Activated gamma-delta T cell treated with anti-CD3 and anti-CD28 coated beads, Interleukin-2, amount 50 U/mL, for 16 hours (primary cell): Measurements from ENCODE around the gene AFF3.

Source experiments
- DNase-seq: peaks from one replicate; pipeline ENCODE4 v3.0.0-alpha.2; 2020; ENCODE audit warnings: low read depth

Gene AFF3

GRCh38 chr2:100043081-100043890 is 99.1 kb downstream of the AFF3 start:
- no peak for DNase-seq

DNA sequence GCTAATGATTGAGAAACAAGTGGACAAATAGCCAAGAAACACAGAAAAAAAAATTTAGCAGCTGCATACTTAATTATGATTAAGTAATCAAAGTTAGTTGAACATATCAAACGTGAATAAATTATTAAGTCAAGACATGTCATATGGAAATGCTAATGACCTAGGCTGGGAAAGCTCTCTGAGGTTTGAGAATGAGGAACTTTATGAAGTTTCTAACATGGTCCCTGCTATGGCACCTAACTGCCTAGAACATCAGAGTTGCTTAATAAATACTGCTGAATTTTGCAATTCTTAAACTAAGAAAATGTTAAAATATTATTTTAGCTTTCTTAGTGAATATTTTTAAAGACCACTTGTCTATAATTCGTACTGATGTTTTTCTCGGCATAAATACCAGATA is 99.8 kb downstream of the AFF3 start:
- no peak for DNase-seq

DNA sequence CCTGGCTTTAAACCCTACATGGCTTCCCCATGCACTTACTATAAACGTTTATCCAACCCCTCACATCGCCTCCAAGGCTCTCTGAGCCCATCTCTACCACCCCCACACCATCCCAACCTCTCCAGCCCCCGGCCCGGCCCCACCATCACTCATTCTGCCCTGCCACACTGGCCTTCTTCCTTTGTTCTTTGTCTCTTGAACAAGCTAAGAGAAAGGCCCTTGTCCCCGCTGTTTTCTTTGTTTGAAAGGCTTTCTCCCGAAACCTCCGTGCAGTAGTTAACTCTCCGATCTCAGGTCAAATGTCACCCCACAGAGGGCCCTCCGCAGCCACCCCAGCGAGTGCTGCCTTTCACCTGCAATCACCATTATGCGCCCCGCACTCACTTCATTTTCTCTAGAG is 100.4 kb downstream of the AFF3 start:
- no peak for DNase-seq

DNA sequence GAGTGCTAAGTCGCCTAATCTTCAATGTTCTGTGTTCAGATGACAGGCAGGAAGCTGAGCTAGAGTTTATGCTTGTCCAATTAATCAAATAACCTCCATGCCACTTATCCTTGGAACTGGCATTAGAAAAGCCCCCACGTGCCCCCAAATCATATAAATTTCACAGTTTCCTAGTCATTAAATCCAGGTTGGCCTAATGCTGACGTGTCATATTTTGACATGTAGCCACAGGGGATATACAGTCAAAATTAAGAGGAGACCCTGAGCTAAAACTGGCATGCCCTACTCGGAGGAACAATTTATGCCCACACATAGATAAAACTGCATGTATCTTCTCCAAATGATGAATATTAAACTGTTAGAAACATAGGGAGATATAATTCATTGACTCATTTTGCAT is 101.0 kb downstream of the AFF3 start:
- no peak for DNase-seq

DNA sequence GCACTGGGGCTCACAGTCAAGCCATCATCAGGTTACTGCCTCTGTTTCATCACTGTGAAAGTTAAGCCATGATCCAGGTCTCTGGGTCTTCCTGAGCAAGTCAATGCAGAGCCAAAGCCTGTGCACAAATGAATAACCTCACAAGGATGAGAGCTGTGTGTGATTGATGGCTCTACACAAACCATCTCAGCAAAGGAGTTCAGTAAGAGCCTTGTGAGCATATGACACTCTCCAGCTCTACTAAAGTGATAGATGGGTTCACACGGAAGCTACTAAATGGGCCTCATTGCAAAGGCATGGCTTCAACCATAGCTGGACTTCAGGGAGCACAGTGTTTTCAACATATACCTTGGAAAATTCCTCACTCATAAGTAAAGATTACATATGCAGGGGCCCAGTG is 101.5 kb downstream of the AFF3 start:
- no peak for DNase-seq

GRCh38 chr2:100039291-100039980 is 103.0 kb downstream of the AFF3 start:
- no peak for DNase-seq

GRCh38 chr2:100038011-100038410 is 104.4 kb downstream of the AFF3 start:
- DNase-seq: no peak

GRCh38 chr2:100036793-100037192 is 105.6 kb downstream of the AFF3 start:
- no peak for DNase-seq

- no peak for DNase-seq
Measured at GRCh38 chr2:100036026-100036425, 106.4 kb downstream of the AFF3 start.

DNA sequence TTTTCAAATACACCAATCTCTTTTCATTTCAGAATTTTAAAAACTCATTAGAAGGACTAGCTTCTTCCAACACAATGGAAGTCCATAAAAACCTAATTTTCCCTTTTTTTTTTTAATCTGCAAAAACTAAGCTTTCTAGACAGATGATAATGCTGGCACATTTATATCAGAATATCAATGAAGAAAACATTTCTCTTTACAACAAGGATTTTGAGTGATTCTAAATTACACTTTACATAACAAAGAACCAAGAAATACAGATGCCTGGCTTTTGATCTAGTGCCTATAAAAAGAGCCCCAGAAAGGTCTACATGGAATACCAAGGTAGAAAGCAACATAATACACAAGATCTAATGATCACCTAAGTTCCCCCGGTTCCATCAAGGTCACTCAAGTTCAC is 108.0 kb downstream of the AFF3 start:
- no peak for DNase-seq

- DNase-seq: no peak
Measured at GRCh38 chr2:100033976-100034375, 108.4 kb downstream of the AFF3 start.

GRCh38 chr2:100031604-100032003 is 110.8 kb downstream of the AFF3 start:
- no peak for DNase-seq

- DNase-seq: no peak
Measured at GRCh38 chr2:100029460-100029859, 112.9 kb downstream of the AFF3 start.

- no peak for DNase-seq
Measured at GRCh38 chr2:100021791-100022340, 120.5 kb downstream of the AFF3 start.

DNA sequence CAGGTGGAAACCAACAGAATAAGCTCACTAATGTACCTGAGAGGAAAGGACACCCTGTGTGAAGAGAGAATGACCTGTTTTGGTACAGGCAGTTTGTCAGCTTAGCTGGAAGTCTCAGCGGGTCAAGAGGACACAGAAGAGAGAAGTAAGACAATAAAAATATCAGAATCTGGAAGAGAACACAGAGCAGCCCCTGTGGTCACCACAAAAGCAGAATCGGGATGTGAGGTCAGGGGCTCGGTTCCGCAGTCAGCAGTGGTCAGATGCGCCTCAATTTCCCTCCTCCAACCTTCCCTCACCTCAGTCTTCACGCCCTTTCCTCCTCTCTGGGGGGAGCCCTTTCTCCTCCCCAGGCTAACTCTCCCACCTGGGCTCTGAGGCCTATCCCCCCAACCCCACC is 122.9 kb downstream of the AFF3 start:
- no peak for DNase-seq

DNA sequence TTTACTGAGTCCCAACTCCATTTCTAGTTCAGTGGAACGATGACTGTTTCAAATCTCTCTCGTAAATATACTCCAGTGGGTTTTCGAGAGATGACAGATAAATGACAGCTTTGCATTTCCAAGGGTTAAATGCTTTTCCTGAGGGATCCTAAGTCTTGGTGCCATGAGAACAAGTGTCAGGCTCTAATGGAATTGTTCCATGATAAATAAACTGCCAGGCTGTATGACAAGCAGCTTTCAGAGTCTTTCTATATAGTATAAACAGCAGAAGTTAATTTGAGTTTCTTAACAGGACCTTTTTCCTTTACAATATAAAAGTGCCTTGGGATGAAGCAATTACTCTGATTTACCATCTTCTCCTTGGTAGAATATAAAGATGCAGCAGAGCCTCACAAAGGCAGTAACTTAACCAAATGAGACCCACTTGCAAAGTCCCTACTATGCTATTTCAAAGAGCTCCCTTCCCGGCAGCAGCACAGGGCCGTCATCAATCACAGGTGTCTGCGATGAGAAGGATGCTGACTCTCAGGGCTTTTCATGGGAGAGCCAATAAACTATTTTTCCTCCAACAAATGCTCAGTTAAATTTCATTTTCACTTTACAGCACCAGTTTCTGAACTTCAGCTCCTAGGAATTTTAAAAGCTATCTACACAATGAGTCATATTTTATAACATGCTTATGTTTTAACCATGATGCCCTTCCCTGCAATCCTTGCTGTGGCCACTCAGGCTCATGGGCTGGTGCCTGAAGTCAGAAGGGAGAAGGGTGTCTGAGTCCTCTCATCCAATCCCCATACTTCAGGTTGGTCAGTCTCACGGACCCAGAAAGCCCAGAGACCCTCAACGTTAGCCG is 123.8 kb downstream of the AFF3 start:
- DNase-seq: no peak

- DNase-seq: no peak
Measured at GRCh38 chr2:100017633-100018032, 124.8 kb downstream of the AFF3 start.

DNA sequence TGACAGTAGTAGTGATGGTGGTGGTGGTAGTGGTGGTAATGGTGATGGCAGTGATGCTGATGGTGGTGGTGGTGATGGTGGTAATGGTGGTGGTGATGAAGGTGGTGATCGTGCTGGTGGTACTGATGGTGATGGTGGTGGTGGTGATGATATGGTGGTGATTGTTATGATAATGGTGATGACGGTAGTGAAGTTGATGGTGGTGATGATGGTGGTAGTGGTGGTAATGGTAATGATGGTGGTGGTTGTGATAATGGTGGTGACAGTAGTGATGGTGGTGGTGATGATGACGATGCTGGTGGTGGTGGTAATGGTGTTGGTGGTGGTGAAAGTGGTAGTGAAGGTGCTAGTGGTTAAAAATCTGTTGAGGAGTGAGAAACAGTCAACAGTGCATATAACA is 125.6 kb downstream of the AFF3 start:
- DNase-seq: no peak

- DNase-seq: no peak
Measured at GRCh38 chr2:100015849-100016248, 126.5 kb downstream of the AFF3 start.

GRCh38 chr2:100013892-100014677 is 128.3 kb downstream of the AFF3 start:
- DNase-seq: no peak

- DNase-seq: no peak
Measured at GRCh38 chr2:100012561-100012960, 129.8 kb downstream of the AFF3 start.

DNA sequence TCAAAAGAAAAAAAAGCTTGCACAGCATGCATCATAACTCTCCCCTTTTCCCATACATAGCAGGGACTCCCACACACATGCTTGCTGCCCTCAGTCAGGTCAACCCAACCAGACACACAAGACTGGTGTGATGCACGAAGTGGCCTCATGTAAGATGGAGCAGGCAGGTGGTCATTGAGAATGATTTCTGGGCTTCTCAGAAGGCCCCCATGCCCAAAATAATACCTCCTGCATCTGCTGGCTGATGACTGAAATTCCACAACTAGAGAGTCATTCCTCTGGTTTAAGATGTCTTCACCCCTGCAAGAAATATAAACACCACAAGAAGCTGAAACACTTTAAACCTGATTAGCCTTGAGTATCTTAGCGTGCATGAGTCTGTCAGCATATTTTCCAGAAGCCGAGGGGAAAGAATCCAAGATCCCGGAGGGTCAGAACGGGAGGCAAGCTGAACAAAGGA is 131.1 kb downstream of the AFF3 start:
- DNase-seq: no peak
